K562 (cell line): ENCODE results near the gene SFR1. TPM values are rescaled to one million over a fixed set of nuclear protein-coding genes. Genes with fewer than 3 reads are reported as not detected.
A peak's percentile ranks its signal among the peaks of the same experiment; 100 is the strongest.

ENCODE experiments used
- GABPB1 ChIP-seq: sonication (generic); formaldehyde crosslinking; IDR thresholded peaks from 2 replicates; pipeline ENCODE4 v1.8.0; 2022; ENCODE audit warnings: mild to moderate bottlenecking, missing genetic modification reagents
- MLLT1 ChIP-seq, 2 experiments: fragments of 450-650 bp; IDR thresholded peaks; 2 replicates each; pipeline ENCODE4 v1.6.1; 2016
- MXD1 ChIP-seq: fragments of 250-450 bp; sonication (Bioruptor Pico); IDR thresholded peaks from 2 replicates; pipeline ENCODE4 v1.8.0; 2021; ENCODE audit warnings: borderline replicate concordance, mild to moderate bottlenecking, moderate library complexity; ENCODE audit not compliant: poor library complexity, severe bottlenecking
- PHF8 ChIP-seq: fragments of 200-600 bp; sonication (generic); IDR thresholded peaks from 2 replicates; pipeline ENCODE4 v1.6.1; 2012; ENCODE audit warnings: mixed run types, mild to moderate bottlenecking, inconsistent platforms, low read length, moderate library complexity, borderline replicate concordance
- PRDM10 ChIP-seq: fragments of 450-650 bp; IDR thresholded peaks from 2 replicates; pipeline ENCODE4 v1.6.1; 2018; ENCODE audit not compliant: partially characterized antibody
- RCOR1 ChIP-seq, 2 experiments: IDR thresholded peaks; 2 replicates each; pipeline ENCODE4 v1.6.1; 2012; ENCODE audit warnings: low read depth in 2 of 2, low read length in 2 of 2, borderline replicate concordance in 1 of 2, improper control_type of control experiment in 1 of 2
- STAT6 ChIP-seq: sonication (generic); formaldehyde crosslinking; IDR thresholded peaks from 2 replicates; pipeline ENCODE4 v1.8.1; 2023; ENCODE audit warnings: mild to moderate bottlenecking, missing genetic modification reagents
- TFAP4 ChIP-seq: sonication (generic); formaldehyde crosslinking; IDR thresholded peaks from 2 replicates; pipeline ENCODE4 v1.8.0; 2022; ENCODE audit warnings: missing genetic modification reagents, mild to moderate bottlenecking, moderate library complexity, borderline replicate concordance
- ZNF197 ChIP-seq: fragments of 200-800 bp; sonication (Bioruptor generic); IDR thresholded peaks from 2 replicates; pipeline ENCODE4 v1.6.1; 2016; ENCODE audit warnings: low read depth, missing genetic modification characterization, missing compliant biosample characterization
- ZNF518B ChIP-seq: fragments of 250-450 bp; sonication (Bioruptor Pico); IDR thresholded peaks from 2 replicates; pipeline ENCODE4 v1.5.0; 2021; ENCODE audit warnings: mild to moderate bottlenecking, moderate library complexity
- ZNF699 ChIP-seq: fragments of 250-450 bp; sonication (Bioruptor Pico); IDR thresholded peaks from 2 replicates; pipeline ENCODE4 v1.8.0; 2021; ENCODE audit warnings: mild to moderate bottlenecking, moderate library complexity; ENCODE audit not compliant: insufficient replicate concordance
- polyA plus RNA-seq, 8 experiments: library from polyadenylated mRNA; depleted of rRNA in 4 of 8; stranded (reverse) in 5 of 8; unstranded in 3 of 8; fragments of >200 nt; fragmentation: Nextera tagmentation in 2 of 8; fragmentation: Illumina TruSeq in 1 of 8; extraction: Ambion mirVana in 2 of 8; extraction: Trizol in 1 of 8; gene quantifications; 2 replicates each; pipeline versions ENCODE4 v1.2.1 to v1.2.3, GENCODE V29; 2011 to 2014; ENCODE audit warnings: inconsistent platforms in 1 of 8, missing spikeins in 1 of 8
- total RNA-seq, 7 experiments: library from RNA; depleted of rRNA in 6 of 7; stranded (reverse); fragments of >200 nt in 6 of 7; fragmentation: Illumina TruSeq in 2 of 7; extraction: Trizol in 2 of 7; gene quantifications; 2 replicates each; pipeline versions ENCODE4 v1.2.1 to v1.2.3, GENCODE V29; 2011 to 2021; ENCODE audit warnings: low replicate concordance in 1 of 7

Gene SFR1
- total and polyA plus RNA-seq, 9 of the 15 experiments (the other 6 are each of a cell fraction or from before 2014, with no cell fraction given), result 4.3 to 18.7 (median 9.1) TPM

GRCh38 chr10:104121485-104122224 is at the start of gene SFR1 (continued):
- no peak for TF ChIP-seq ZNF518B (CRISPR knock-in tag)
- peak; percentile 5 for TF ChIP-seq PRDM10
- peak in 1 of 2 experiments; percentile 35; a peak in 1 of 4 replicates for TF ChIP-seq RCOR1 (IDR thresholded peaks at IDR 0.05; ENCODE audit: borderline replicate concordance in 1 of 2, low read depth in 2 of 2, low read length in 2 of 2)
- TF ChIP-seq MLLT1 (IDR thresholded peaks at IDR 0.05), result 0 out of 4 replicates have a peak, but pooled peaks of 1 of the 2 experiments have one; percentile 27
- TF ChIP-seq GABPB1 (CRISPR knock-in tag), result peak; percentile 77
- peak; percentile 82 for TF ChIP-seq TFAP4 (CRISPR knock-in tag)
- TF ChIP-seq PHF8, result peak; percentile 59; the same call in 1 of the 2 replicates
- TF ChIP-seq ZNF699, result no peak
- TF ChIP-seq ZNF197 (CRISPR knock-in tag), result peak; percentile 77; the same call in 1 of the 2 replicates
- no peak for TF ChIP-seq MXD1 (CRISPR knock-in tag)
- TF ChIP-seq STAT6 (CRISPR knock-in tag), result no peak
